ENCODE results near the gene KIRREL3. TPM values are rescaled to one million over a fixed set of nuclear protein-coding genes. Genes with fewer than 3 reads are reported as not detected.

KIRREL3 gene
- total and polyA plus RNA-seq, 4 donors, result 0.02 to 0.71 (median 0.15) TPM; not detected in 1

GRCh38 chr11:126506789-126507188, 493.8 kb downstream of the KIRREL3 start:
- no peaks in the 10 kb centered on the region for H3K4me1 ChIP-seq (ENCODE audit: control insufficient read depth in 5 of 5, insufficient read depth in 5 of 5, low read length in 5 of 5)
- H3K4me3 ChIP-seq, result no peak overlapping the region
- ATAC-seq (ENCODE audit: insufficient read depth, low FRiP score) (no peak), DNase-seq (no peak)
- 90 to 96% methylated on average over 4 of the region's 4 CpGs for WGBS, 2 donors
- TF ChIP-seq CTCF (IDR thresholded peaks at IDR 0.05; ENCODE audit: control extremely low read depth, extremely low read depth), result no peak
- H3K9ac ChIP-seq (ENCODE audit: insufficient read depth in 1 of 2, low read length in 2 of 2), result no peak overlapping the region
- no peak overlapping the region for H3K27ac ChIP-seq (ENCODE audit: low read depth in 1 of 2, low read length in 1 of 2)
- no peaks in the 10 kb centered on the region for H3K36me3 ChIP-seq (ENCODE audit: control insufficient read depth in 4 of 4, insufficient read depth in 4 of 4, low read length in 4 of 4)
- peaks cover 0 to 13% (median 7%) of the 10 kb centered on the region in 3 donors for H3K27me3 ChIP-seq (ENCODE audit: control insufficient read depth in 3 of 3, insufficient read depth in 3 of 3, low read length in 2 of 3)
- peaks cover 0 to 5% (median 2%) of the 10 kb centered on the region in 4 donors for H3K9me3 ChIP-seq (ENCODE audit: control insufficient read depth in 4 of 4, insufficient read depth in 3 of 4, low read length in 3 of 4)

- 47 to 63% methylated on average over 5 of the region's 5 CpGs for WGBS, 2 donors
- Histone ChIP-seq H3K36me3 (ENCODE audit: control insufficient read depth in 4 of 4, insufficient read depth in 4 of 4, low read length in 4 of 4) (no peaks in the 10 kb centered on the region), H3K4me1 (ENCODE audit: control insufficient read depth in 5 of 5, insufficient read depth in 5 of 5, low read length in 5 of 5) (no peaks in the 10 kb centered on the region), H3K4me3 (no peak overlapping the region), H3K9me3 (ENCODE audit: control insufficient read depth in 4 of 4, insufficient read depth in 3 of 4, low read length in 3 of 4) (peaks cover 0 to 5% (median 3%) of the 10 kb centered on the region in 4 donors), H3K27ac (ENCODE audit: low read depth in 1 of 2, low read length in 1 of 2) (no peak overlapping the region), H3K9ac (ENCODE audit: insufficient read depth in 1 of 2, low read length in 2 of 2) (no peak overlapping the region), H3K27me3 (ENCODE audit: control insufficient read depth in 3 of 3, insufficient read depth in 3 of 3, low read length in 2 of 3) (peaks cover 0 to 27% (median 12%) of the 10 kb centered on the region in 3 donors)
- ATAC-seq (ENCODE audit: insufficient read depth, low FRiP score) (no peak), DNase-seq (no peak)
- no peak for TF ChIP-seq CTCF (IDR thresholded peaks at IDR 0.05; ENCODE audit: control extremely low read depth, extremely low read depth)
These were observed 497.6 kb downstream of the KIRREL3 start for GRCh38 chr11:126502982-126503381.

GRCh38 chr11:126502159-126502558, 498.4 kb downstream of the KIRREL3 start:
- H3K9me3 ChIP-seq (ENCODE audit: control insufficient read depth in 4 of 4, insufficient read depth in 3 of 4, low read length in 3 of 4), result peaks cover 0 to 5% (median 3%) of the 10 kb centered on the region in 4 donors
- peaks cover 0 to 2% (median 0%) of the 10 kb centered on the region in 5 donors for H3K4me1 ChIP-seq (ENCODE audit: control insufficient read depth in 5 of 5, insufficient read depth in 5 of 5, low read length in 5 of 5)
- H3K27me3 ChIP-seq (ENCODE audit: control insufficient read depth in 3 of 3, insufficient read depth in 3 of 3, low read length in 2 of 3), result peaks cover 0 to 29% (median 12%) of the 10 kb centered on the region in 3 donors
- DNase-seq (no peak), ATAC-seq (ENCODE audit: insufficient read depth, low FRiP score) (no peak)
- no peaks in the 10 kb centered on the region for H3K36me3 ChIP-seq (ENCODE audit: control insufficient read depth in 4 of 4, insufficient read depth in 4 of 4, low read length in 4 of 4)
- TF ChIP-seq CTCF (IDR thresholded peaks at IDR 0.05; ENCODE audit: control extremely low read depth, extremely low read depth), result no peak
- no peak overlapping the region for H3K27ac ChIP-seq (ENCODE audit: low read depth in 1 of 2, low read length in 1 of 2)
- H3K4me3 ChIP-seq, result no peak overlapping the region
- no peak overlapping the region for H3K9ac ChIP-seq (ENCODE audit: insufficient read depth in 1 of 2, low read length in 2 of 2)
- WGBS, 2 donors, result 61 to 75% methylated on average over 2 of the region's 2 CpGs

GRCh38 chr11:126501641-126502040, 498.9 kb downstream of the KIRREL3 start:
- H3K27me3 ChIP-seq (ENCODE audit: control insufficient read depth in 3 of 3, insufficient read depth in 3 of 3, low read length in 2 of 3), result peaks cover 0 to 29% (median 12%) of the 10 kb centered on the region in 3 donors
- H3K4me1 ChIP-seq (ENCODE audit: control insufficient read depth in 5 of 5, insufficient read depth in 5 of 5, low read length in 5 of 5), result peaks cover 0 to 4% (median 0%) of the 10 kb centered on the region in 5 donors
- ATAC-seq (ENCODE audit: insufficient read depth, low FRiP score) (no peak), DNase-seq (no peak)
- no peak overlapping the region for H3K27ac ChIP-seq (ENCODE audit: low read depth in 1 of 2, low read length in 1 of 2)
- peaks cover 0 to 5% (median 2%) of the 10 kb centered on the region in 4 donors for H3K9me3 ChIP-seq (ENCODE audit: control insufficient read depth in 4 of 4, insufficient read depth in 3 of 4, low read length in 3 of 4)
- TF ChIP-seq CTCF (IDR thresholded peaks at IDR 0.05; ENCODE audit: control extremely low read depth, extremely low read depth), result no peak
- no peak overlapping the region for H3K9ac ChIP-seq (ENCODE audit: insufficient read depth in 1 of 2, low read length in 2 of 2)
- no peaks in the 10 kb centered on the region for H3K36me3 ChIP-seq (ENCODE audit: control insufficient read depth in 4 of 4, insufficient read depth in 4 of 4, low read length in 4 of 4)
- H3K4me3 ChIP-seq, result no peak overlapping the region
- 89 to 92% methylated on average over 6 of the region's 6 CpGs for WGBS, 2 donors
